WTC11 (cell line): ENCODE data around the gene POLR3H.

ENCODE experiments used
- CTCF ChIP-seq: fragments of 200-600 bp; IDR thresholded peaks from 2 replicates; pipeline ENCODE4 v1.8.0; 2022; ENCODE audit warnings: antibody characterized with exemption
- FOXJ3 ChIP-seq: sonication (generic); formaldehyde crosslinking; IDR thresholded peaks from 2 replicates; pipeline ENCODE4 v1.9.0; 2021; ENCODE audit warnings: missing genetic modification reagents, mild to moderate bottlenecking, borderline replicate concordance
- FOXK1 ChIP-seq: sonication (generic); formaldehyde crosslinking; IDR thresholded peaks from 2 replicates; pipeline ENCODE4 v1.8.0; 2022; ENCODE audit warnings: mild to moderate bottlenecking, moderate library complexity, missing genetic modification reagents
- NFE2L1 ChIP-seq: sonication (generic); formaldehyde crosslinking; IDR thresholded peaks from 2 replicates; pipeline ENCODE4 v1.8.1; 2023; ENCODE audit warnings: missing genetic modification reagents
- SP1 ChIP-seq: sonication (generic); formaldehyde crosslinking; conservative IDR thresholded peaks from 2 replicates; pipeline ENCODE4 v1.8.1; 2022; ENCODE audit warnings: missing genetic modification reagents
- ZMAT4 ChIP-seq: fragments of 250-450 bp; sonication (Bioruptor Pico); IDR thresholded peaks from 2 replicates; pipeline ENCODE4 v1.9.0; 2021; ENCODE audit warnings: mild to moderate bottlenecking

DNA sequence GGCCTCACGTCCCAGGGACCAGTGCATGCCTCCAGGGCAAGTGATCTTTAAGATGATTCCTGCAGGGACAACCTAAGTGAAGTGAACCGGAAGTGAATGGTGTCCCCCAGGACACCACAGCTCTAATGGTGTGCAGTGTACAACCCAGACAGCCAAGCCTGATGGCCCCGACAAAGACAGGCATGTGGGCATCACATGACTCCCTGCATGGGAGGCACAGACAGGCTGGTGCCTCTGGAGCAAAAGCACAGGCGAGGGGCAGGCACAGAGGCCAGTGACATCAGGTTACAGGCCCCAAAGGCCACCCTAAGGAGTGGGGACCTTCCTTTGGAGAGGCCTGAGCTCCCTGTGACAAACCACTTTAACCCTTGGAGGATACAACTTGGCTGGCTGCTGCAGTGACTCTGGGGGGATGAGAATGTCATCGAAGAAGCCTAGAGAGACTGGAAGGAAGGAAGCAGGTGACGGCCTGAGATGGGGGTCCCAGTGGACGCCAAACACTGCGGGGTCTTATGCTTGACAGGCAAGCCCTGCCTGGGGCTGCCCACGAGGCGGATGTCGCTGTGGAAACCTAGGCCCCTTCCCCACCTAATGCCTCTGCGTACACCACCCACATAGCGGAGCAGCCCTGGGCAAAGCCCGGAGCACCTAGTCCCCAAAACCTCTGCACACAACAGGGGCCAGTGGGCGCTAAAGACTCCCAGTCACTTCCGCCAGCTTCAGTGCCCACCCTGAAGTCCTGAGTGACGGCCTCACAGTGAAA lies 12.4 kb downstream of the POLR3H start:
- no peak for TF ChIP-seq SP1 (CRISPR knock-in tag)
- TF ChIP-seq FOXK1 (CRISPR knock-in tag), result no peak
- no peak for TF ChIP-seq CTCF
- no peak for TF ChIP-seq FOXJ3 (CRISPR knock-in tag)
- no peak for TF ChIP-seq ZMAT4 (CRISPR knock-in tag)
- TF ChIP-seq NFE2L1 (CRISPR knock-in tag), result no peak
